Stimulated activated CD4-positive, alpha-beta T cell treated with anti-CD3 and anti-CD28 coated beads, Interleukin-15, amount 100 ng/mL, for 48 hours (primary cell): ENCODE results near the gene GAS2L1.

Source experiments
- DNase-seq, 2 donors: peaks; one replicate each; pipeline ENCODE4 v3.0.0-alpha.2; 2020; ENCODE audit warnings: low read depth in 2 of 2

Gene GAS2L1

DNA sequence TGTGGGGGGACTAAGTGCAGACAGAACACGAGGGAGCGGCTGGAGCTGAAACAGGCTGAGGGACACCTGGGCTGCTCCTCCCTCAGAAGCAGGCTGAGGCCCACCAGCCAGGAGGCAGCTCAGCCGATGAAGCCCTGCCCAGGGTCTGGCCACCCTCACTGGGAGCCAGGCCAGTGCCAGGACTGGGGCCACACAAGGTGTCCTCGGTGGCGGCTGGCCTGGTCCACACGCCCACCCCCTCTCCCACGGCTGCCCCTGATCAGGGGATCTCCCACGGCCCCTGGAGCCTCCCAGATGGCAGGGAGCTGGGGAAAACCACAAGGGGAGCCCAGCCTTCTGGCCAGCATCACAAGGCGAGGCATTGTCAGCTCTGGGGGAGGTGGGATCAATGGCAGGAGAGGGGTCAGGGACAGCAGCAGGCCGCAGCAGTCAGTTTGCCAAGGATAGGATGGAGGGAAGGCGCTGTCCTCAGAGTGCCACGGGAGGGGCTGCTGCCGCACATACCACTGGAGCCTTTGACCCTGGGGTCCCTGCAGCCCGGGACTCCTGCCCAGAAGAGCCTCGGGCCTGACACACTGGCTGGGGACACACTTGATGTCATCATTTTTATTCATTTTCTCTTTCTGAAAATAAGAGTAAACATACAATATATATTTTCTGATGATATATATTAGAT, 20.8 kb downstream of the GAS2L1 start:
- no peak for DNase-seq

DNA sequence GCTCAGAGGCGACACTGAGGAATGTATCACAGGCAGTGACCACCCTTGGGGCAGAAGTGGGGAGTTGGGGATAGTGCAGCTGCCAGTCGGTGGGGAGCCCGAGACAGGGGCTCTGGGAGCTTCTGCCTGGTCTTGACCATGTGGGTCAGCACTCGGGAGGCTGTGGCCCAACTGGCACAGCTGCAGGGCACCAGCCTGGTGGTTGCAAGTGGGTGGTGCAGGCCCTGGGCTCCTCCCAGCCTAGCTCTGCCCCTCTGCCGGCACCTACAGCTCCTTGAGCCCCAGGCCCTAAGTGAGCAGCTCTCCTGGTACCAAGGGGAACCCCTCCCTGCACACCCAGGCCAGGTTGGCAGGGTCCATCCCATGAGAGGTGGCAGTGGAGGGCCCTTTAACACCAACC, 21.6 kb downstream of the GAS2L1 start:
- DNase-seq: no peak

DNA sequence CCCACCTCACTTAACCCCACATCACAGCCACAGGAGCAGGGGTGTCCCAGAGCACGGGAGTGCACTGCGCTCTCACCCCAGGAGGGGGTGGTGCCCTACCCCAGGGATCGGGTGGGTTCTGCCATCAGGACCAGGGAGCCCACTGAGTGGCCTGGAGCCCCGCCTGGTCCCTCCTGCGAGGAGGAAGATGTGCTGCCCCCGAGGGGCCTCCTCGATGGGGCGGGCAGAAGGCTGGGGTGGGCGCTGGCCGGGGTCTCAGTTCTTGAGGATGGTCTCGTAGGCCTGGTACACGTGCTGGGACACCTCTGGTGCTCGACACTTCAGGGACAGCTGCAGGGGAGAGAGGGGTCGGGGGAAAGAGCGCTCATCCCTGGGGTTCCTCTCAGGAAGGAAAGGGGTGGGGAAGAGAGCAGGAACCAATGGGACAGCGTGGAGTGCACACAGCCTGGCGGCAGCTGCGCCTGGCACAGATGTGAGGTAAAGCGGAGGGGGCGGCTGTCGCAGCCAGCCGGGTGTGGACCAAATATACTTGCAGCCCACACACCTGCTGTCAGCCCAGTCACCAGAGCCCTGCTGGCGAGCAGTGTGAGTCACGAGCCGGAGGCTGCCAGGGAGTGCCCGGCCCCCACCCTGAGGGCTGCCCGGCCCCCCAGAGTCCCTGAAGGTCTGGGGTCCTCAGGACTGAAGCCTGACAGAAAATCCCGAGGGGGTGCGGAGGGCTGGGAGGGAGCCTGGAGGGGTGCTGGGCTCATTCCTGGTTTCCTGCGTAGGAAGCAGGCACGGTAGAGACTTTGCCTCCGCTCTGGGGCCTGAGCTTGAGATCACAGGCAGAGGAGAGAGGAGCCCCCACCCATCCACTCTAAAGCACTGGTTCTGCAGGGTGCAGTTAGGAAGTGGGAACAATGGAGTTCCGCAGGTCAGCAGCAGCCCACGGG, 22.4 kb downstream of the GAS2L1 start:
- no peak for DNase-seq

DNA sequence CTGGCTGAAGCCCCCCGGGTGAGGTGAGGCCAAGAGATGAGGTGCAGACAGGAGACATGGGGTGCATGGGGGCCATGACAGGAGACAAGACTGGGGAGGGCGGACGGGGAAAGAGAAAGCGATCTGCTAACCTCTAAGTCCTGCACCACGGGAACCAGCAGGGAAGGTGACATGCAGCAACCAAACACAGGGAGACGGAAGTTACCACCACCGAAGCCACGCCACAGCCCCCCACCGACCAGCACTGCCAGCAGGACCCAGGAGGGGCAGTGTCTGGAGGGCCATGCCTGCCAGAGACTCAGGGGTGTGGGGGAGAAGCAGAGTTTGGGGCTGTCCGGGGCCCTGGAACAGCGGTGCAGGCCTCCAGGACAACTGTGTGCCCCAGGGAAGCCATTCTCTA, 23.1 kb downstream of the GAS2L1 start:
- no peak for DNase-seq

DNA sequence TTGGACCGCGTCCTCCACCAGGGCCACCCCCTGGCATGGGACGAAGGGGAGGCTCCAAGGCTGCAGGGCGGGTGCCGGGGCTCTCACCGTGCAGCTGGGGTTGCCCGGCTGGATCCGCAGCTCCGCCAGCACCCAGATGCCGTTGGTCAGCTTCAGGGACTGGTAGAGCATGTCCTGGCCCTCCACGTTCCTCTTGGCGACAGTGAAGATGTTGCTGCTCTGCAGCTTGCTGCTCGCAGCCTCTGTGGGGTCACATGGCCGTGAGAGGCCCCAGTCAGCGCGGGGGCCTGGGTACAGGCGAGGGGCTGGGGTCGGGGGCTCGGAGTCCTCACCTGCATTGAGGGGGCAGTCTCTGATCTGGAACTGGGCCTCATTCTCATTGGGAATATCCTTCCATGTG, 23.8 kb downstream of the GAS2L1 start:
- no peak for DNase-seq

DNA sequence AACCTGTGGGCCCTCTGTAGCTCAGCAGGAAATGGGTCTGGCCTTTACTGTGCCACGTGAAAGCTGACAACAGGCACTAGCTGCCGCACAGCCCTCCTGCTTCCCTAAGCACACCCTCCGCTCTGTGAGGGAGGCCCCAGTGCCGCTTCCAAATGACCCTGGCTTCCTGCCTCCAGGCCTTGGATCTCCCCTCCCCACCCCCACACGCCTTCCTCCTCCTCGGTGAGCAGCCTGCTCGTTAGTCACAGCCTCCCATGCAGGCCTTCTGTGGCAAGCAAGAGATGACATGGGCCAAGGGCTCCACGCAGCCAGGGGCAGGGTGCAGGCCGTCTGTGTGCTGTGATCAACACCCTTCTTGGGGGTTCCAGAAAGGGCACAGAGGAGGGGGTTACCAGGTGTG, 24.3 kb downstream of the GAS2L1 start:
- no peak for DNase-seq

DNA sequence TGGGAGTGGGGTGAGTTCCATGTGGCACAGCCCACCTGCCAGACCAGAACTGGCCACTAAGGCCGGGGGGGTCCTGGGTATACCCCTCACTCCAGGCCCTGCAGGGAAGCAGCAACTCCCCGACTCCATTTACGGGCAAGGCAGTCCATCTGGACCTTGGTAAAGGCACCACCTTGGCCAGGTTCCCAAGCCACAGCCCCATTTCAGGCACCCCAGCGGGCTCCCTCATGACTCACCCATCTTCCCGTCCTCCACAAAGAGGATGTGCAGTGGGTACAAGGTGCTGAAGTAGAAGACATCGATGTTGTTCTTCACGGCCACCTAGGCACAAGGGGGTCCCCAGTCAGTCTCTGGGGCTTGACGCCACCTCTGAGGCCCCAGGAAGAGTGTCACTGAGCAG, 24.8 kb downstream of the GAS2L1 start:
- DNase-seq: no peak

DNA sequence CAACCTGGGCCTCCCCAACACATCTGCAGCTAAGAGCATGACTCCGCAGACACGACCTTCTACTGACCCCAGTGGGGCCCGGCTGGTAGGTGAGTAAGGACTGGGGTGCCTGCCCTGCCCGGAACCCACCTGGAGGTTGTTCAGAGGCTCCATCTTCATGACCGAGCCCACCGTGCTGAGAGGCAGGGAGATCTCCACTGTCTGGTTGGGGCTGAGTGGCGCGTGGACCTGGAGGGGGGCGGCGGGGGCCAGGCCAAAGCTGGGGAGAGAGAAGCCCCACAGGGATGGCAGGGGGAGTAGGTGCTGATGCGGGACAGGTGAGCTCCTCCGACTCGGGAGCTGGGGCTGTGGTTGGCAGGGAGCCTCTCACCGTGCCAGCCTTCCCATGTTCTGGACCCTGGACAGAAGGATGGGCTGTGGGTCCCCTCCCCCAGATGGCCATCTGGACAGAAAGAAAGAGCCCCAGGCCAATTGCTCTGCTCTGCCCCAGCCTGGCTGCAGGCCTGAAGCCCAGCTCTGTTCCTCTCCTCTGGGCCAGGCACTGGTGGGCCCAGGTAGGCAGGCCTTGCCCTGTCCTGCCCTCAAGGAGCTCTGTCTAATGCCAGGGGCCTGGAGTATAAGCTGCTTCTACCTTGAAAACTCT, 25.3 kb downstream of the GAS2L1 start:
- DNase-seq: no peak

DNA sequence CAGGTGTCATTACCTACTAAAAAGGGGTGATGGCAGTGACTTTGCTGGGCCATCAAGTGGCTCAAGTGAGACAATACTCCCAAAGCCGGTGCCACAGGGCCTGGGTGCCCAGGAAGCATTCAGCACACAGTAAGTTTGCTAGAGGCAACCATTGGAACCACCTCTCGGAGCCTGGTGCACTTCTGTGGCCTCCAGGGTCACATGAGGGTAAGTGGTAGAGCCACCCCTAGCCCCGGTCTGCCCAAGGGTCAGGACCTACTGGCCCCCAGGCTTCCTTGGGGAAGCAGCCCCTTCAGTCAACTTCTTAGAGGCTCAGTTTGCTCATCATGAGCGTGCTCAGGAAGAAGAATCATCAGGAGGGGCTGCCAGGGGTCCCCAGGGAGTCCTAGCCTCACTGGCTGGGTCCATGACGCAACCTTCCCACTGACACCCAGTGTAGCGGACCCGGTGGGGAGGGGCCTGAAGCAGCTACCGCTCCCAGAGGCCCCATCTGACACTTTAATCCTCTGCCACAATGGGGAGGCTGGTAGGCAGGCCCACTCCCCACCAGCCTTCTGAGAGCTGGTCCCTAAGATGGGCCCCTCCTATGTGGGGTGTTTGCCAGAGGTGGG, 26.5 kb downstream of the GAS2L1 start:
- DNase-seq: no peak

DNA sequence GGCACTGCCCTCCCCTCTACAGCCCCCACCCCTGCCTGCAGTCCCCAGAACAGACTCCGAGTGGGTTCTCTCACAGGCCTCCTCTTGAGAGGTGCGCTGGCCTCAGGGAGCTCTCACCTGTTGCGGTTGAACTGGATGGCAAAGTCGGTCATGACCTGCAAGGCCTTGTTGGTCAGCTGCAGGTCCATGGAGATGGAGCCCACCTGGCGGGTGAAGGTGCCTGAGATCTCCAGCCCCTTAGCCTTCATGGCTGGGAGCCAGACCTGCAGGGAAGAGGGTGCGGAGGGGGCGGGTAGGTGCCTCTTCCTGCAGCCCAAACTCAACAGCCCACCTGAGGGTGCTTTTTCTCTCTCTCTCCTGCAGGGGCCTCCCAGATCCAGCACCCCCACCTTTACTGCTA, 27.7 kb downstream of the GAS2L1 start:
- no peak for DNase-seq

DNA sequence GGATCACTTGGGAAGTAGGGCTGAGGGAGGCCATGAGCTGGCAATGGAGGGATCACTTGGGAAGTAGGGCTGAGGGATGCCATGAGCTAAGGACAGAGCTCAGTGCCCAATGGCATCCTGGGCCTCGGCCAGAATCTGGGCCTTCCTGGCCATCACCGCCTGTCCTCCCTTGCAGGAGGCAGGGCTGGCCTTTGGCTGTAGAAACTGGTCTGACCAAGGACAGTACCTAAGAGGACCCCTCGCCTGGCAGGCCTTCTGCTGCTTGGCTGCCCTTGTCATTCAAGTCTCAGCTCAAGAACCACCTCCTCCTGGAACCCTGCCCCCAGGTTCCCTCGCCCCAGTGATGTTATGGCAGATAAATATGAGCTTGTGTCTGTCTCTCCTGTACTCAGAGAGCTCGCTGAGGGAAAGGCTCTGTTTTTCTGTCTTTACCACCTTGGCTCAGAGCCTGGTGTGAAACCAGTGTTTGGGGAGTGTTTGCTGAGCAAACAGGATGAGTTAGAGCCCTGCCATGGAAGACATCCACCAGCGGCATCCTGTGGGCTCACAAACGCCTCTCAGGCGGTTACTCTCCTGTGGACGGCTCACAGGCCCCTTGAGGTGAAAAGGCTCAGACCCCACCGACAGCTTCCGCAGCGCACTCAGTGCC, 28.4 kb downstream of the GAS2L1 start:
- DNase-seq: no peak

DNA sequence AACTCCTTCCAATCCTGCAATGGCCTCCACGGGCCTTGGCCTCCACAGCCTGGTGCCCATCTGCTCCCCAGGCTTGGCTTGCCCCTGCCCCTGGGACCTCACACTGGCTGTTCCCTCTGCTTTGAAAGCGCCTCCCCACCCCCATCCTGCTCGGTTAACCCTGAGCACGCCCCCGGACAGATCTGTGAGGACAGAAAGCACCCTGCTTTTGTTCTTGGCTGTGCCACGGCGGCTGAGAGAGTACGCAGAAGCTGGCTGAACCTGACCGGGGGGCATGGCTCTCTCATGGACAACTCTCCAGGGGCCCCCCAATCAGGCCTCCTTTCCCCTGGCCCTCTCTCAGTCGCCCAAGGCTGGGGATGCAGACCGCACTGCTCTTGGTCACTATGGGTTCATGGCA, 29.2 kb downstream of the GAS2L1 start:
- no peak for DNase-seq

DNA sequence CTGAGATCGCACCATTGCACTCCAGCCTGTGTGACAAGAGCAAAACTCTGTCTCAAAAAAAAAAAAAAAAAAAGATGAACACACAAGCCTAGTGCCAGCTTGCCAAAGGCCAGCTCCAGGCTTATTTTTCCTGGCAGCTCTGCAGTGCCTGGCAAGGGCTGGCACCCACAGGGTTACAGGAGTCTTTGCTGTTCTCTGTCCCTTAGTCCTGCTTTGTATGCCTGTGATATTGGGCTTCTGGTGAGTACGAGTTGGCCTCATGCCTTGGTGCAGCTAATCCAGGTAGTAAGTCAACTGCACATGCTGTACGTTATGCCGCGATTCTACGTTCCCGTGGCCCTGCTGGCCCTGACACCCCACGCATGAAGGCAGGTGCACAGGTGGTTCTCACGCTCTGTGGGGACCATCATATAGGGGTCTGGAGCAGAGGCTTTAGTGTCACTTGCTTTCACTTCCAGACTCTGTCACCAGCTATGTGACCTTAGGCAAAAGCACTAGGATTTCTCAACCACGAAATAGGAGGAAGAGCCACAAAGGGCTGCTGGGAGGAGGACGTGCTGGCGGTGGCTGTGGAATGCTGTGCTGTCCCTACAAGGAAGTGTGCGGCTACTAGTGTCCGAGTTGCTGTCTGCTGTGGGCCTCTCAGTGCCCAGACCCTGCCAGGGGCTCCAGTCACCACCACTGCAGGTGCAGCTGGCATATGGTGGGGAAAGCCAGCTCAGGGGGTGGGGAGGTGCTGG, 30.5 kb downstream of the GAS2L1 start:
- no peak for DNase-seq

DNA sequence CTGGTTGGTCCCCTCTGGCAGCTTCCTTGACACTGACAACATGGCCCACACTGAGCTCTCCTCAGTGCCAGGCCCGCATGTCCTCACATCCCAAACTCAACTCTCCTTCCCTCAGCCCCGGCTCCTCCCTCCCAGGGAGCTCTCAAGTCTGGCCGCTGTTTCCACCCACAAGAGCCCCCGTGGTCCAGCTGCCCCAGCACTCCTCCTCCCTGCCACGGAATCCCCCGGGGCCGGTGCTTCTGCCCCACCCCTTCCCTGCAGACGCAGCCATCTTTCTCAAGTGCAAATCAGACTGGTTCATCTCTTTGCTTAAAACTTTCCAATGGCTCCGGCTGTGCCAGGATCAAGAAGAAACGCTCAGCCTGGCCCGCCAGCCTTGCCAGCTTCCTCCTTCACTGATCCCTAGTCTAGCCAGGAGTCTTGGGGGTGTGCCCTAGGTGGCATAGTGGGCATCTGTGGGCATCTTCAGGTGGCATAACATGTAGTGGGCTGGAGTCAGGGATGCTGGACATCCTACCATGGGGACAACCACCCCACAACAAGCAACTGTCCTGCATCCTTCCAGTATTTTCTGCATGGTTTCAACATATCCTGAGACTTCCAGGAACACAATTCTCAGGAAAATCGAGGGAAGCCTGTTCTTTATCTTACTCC, 31.3 kb downstream of the GAS2L1 start:
- no peak for DNase-seq

DNA sequence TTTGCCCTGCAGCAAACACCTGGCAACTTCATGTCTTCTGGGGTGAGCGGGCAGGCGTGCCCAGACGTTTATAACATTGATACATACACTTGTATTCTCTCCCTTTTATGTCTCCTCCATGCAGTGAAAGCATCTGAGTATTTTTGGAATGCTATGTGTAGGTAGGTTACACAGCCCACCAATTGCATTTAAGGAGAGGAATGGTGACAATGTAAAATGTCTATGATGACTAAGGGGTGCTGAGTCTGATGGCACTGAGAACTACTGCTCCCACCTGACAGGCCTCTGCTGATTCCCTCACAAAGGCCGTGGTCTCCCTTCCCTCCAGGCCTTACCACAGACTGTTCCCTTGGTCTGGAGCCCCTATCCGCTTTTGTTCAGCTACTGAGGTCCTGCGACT, 31.9 kb downstream of the GAS2L1 start:
- no peak for DNase-seq

DNA sequence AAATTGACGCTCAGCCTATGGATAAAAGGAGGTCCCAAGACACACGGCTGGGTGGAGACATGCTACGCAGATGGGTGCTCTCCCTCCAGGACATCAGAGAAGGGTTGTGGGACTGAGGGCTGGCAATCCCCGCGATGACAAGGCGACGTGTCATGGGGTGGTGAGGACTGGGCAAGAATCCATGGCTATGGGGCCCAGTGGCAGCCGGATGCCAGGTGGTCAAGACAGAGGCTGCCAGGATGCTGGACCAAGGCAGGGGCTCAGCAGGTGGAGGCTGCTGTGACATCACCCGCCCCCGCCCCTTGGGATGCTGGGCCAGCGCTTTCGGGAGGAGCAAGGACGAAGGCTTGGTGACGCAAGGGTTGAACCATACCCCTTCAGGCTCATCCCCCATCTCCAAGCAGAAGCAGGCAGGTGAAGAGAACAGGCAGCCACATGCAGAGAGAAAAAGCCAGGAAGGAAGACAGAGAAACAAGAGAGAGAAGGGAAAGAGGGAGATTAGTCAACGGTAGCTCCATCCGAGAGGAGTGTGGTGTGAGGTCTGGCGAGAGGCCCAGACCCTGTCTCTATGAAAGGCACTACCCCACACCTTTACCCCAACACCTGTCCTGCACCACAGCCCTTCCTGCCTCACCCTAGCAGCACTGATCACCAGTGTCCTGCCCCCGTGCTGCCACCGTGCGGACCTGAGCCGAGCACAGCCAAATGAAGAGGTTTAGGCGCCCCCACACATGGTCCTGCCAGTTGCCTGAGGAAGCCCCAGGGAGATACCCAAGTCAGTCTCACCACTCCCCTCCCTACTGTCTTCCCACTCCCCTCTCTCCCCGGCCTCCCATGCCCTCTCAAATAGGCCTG, 33.2 kb downstream of the GAS2L1 start:
- no peak for DNase-seq

DNA sequence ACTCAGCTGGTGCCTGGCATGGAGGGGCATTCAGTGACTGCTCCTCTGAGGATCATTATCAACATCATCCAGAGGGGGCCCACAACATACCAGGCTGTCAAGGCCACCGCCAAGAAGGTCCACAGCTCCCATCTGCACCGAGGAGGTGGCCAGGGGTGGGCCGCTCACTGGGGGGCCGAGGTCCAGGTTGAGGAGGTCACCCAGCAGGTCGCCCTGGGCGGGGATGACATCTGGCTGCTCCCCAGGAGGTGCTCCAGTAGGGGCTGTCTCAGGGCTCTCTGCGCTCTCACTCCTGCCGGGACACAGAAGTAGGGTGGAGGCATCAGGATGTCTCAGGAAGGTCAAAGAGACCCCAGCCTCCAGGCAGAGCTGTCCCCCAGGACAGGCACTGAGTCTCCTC, 34.1 kb downstream of the GAS2L1 start:
- DNase-seq: no peak

DNA sequence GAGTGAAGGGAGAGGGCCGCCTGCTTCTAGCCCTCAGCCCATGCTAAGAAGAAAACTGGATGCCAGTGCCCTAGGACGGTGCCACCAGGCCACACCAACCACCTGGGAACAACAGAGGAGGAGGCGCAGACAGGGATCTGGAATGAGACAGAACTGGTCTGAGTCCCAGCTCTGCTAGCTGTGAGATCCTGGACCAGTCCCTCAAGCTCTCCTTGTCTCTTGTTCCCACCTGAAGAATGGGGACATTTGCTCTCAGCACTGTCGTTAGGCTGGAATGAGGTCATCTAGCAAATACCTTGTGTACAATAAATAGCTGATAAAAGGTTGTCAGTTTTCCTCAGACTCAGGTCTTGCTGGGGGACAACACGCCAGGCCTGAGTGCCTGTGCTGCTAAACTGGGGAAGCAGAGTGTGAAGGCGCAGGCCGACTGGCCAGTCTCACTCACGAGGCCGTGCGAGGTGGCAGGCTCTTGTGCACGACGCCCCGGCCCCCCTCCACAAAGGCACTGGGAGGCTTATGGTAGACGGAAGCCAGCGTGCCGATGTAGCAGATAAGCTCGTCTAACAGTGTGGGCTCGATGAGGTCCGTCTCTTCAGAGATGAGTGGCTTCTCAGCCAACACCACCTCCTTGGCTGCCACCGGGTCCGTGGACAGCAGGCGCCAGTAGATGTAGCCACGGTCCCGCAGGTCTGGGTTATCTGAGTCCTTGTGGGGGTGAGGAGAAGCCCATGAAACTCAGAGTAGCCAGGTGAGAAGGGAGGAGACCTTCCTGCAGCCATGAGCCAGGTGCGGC, 34.8 kb downstream of the GAS2L1 start:
- DNase-seq: no peak

DNA sequence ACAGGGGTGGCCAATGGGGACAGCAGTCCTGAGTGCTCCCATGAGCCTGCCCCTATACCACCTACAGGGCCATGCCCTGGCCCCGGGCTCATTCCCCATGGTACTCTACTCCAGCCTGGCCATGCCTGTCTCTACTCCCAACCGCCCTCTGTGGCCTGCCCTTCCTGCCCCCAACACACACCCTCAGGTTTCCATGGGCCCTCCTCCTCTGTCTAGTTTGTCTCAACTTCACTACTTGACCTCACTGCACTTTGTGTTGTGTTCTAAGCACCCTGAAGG, 35.3 kb downstream of the GAS2L1 start:
- DNase-seq: no peak
